MM.1S (cell line): Measurements from ENCODE around the gene GNS.

Experiments used
- DNase-seq: peaks from one replicate; pipeline ENCODE4 v3.0.0-alpha.2; 2015
- H2AFZ ChIP-seq: fragments of 300-600 bp; sonication (generic); 2 replicates; pipeline ENCODE4 v1.6.0; 2016; ENCODE audit warnings: antibody characterized with exemption, low read length
- H3F3A ChIP-seq: fragments of 300-600 bp; sonication (generic); 2 replicates; pipeline ENCODE4 v1.6.1; 2016; ENCODE audit warnings: mild to moderate bottlenecking, antibody characterized with exemption, low read length, moderate library complexity, mixed read lengths; ENCODE audit not compliant: insufficient read depth
- H3K27ac ChIP-seq: fragments of 300-600 bp; sonication (generic); 2 replicates; pipeline ENCODE4 v1.5.1; 2016; ENCODE audit warnings: mild to moderate bottlenecking, low read length
- H3K27me3 ChIP-seq: fragments of 300-600 bp; sonication (generic); replicated peaks from 2 replicates; pipeline ENCODE4 v1.6.0; 2016; ENCODE audit warnings: low read length; ENCODE audit not compliant: insufficient read depth
- H3K36me3 ChIP-seq: fragments of 300-600 bp; sonication (generic); replicated peaks from 2 replicates; pipeline ENCODE4 v1.6.1; 2016; ENCODE audit warnings: mild to moderate bottlenecking, low read length, mixed read lengths; ENCODE audit not compliant: insufficient read depth
- H3K4me1 ChIP-seq: fragments of 300-600 bp; sonication (generic); 2 replicates; pipeline ENCODE4 v1.6.1; 2016; ENCODE audit warnings: low read length, mixed read lengths
- H3K4me2 ChIP-seq: fragments of 300-600 bp; sonication (generic); 2 replicates; pipeline ENCODE4 v1.6.0; 2016; ENCODE audit warnings: low read depth, low read length
- H3K4me3 ChIP-seq: fragments of 300-600 bp; sonication (generic); 2 replicates; pipeline ENCODE4 v1.5.1; 2016; ENCODE audit warnings: low read length, mixed read lengths
- H3K79me2 ChIP-seq: fragments of 300-600 bp; sonication (generic); 2 replicates; pipeline ENCODE4 v1.6.1; 2016; ENCODE audit warnings: mixed run types, low read length, mixed read lengths
- H3K9ac ChIP-seq: fragments of 300-600 bp; sonication (generic); 2 replicates; pipeline ENCODE4 v1.6.1; 2016; ENCODE audit warnings: low read length, mixed read lengths
- H3K9me2 ChIP-seq: fragments of 300-600 bp; sonication (generic); replicated peaks from 2 replicates; pipeline ENCODE4 v1.6.1; 2016; ENCODE audit warnings: mild to moderate bottlenecking, low read length, mixed read lengths; ENCODE audit not compliant: insufficient read depth
- H3K9me3 ChIP-seq: fragments of 300-600 bp; sonication (generic); replicated peaks from 2 replicates; pipeline ENCODE4 v1.6.1; 2016; ENCODE audit warnings: mild to moderate bottlenecking, low read length, mixed read lengths; ENCODE audit not compliant: insufficient read depth
- H4K20me1 ChIP-seq: fragments of 300-600 bp; sonication (generic); 2 replicates; pipeline ENCODE4 v1.6.1; 2016; ENCODE audit warnings: mild to moderate bottlenecking, low read length, moderate library complexity, mixed read lengths; ENCODE audit not compliant: insufficient read depth
- EZH2 ChIP-seq: fragments of 300-600 bp; sonication (generic); optimal IDR thresholded peaks from 2 replicates; pipeline ENCODE3; 2017; ENCODE audit warnings: low read depth, mild to moderate bottlenecking, antibody characterized with exemption, low read length, mixed read lengths
- EZH2phosphoT487 ChIP-seq: fragments of 300-600 bp; sonication (generic); IDR thresholded peaks from 2 replicates; pipeline ENCODE4 v1.6.1; 2018; ENCODE audit warnings: antibody characterized with exemption, low read length
- TF ChIP-seq, protein P1 (sequence below): fragments of 300-600 bp; sonication (generic); IDR thresholded peaks from 2 replicates; pipeline ENCODE4 v1.5.1; 2016; ENCODE audit warnings: antibody characterized with exemption, low read length, mixed read lengths

The GNS gene

DNA sequence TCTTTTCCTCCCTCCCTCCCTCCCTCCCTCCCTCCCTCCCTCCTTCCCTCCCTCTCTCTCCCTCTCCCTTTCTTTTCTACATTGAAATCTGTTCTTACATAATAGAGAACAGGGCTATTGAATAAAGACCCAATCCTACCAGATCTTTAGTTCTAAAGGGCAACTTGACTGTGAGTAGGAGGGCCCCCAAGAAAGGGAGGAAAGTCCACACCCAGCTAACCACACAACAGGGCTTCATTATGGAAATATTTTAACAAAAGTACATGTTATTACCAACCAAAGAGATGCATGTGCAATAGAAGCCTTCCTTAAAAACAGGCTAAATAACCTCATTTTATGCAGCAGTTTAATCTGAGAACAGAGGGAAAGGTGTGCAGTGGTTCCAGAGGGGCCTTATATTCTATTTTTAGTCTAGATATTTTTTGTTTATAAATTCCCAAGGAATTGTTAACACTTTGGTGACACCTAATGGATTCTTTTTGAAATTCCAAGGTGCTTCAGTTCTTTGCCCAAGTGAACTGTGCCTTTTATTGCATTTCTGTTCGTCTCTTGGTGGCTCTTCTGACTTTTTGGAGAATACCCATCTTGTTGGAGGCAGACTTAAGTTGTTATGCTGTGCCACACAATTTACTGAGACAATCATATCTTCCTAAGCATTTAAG, 63.0 kb downstream of the GNS start:
- Histone ChIP-seq H3K4me2 (no peak overlapping the region), H3K36me3 (no peaks in the 10 kb centered on the region), H3F3A (no peaks in the 10 kb centered on the region), H4K20me1 (no peaks in the 10 kb centered on the region), H3K4me1 (peaks cover 12% of the 10 kb centered on the region; the same call in 1 of the 2 replicates), H3K9me3 (no peaks in the 10 kb centered on the region), H3K27ac (no peak overlapping the region), H3K4me3 (no peak overlapping the region), H3K79me2 (no peaks in the 10 kb centered on the region), H3K9me2 (no peaks in the 10 kb centered on the region), H2AFZ (no peak overlapping the region), H3K9ac (no peak overlapping the region), H3K27me3 (no peaks in the 10 kb centered on the region)
- no peak for TF ChIP-seq EZH2
- TF ChIP-seq, protein P1, sequence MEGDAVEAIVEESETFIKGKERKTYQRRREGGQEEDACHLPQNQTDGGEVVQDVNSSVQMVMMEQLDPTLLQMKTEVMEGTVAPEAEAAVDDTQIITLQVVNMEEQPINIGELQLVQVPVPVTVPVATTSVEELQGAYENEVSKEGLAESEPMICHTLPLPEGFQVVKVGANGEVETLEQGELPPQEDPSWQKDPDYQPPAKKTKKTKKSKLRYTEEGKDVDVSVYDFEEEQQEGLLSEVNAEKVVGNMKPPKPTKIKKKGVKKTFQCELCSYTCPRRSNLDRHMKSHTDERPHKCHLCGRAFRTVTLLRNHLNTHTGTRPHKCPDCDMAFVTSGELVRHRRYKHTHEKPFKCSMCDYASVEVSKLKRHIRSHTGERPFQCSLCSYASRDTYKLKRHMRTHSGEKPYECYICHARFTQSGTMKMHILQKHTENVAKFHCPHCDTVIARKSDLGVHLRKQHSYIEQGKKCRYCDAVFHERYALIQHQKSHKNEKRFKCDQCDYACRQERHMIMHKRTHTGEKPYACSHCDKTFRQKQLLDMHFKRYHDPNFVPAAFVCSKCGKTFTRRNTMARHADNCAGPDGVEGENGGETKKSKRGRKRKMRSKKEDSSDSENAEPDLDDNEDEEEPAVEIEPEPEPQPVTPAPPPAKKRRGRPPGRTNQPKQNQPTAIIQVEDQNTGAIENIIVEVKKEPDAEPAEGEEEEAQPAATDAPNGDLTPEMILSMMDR: no peak
- TF ChIP-seq EZH2phosphoT487: no peak
- no peak for DNase-seq

DNA sequence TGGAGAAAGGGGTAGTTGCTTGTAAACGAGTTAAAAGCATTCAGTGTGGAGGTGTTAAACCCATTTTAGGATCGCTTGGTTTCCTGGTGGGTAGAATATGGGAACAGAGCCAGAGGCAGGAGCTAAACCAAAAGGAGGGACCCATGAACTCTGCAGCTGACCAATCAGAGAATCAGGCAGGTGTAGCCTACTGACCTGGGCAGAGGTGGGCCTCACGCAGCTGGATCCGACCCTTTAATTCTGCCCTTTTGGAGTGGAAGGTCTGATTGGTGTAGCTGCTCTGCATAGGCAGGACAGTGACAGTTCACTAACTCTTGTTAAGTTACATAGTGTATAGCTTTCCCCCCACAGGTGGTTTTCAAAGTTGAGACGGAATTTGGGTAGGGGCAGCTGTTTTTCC, 63.7 kb downstream of the GNS start:
- H2AFZ ChIP-seq: no peak overlapping the region
- no peak overlapping the region for H3K27ac ChIP-seq

DNA sequence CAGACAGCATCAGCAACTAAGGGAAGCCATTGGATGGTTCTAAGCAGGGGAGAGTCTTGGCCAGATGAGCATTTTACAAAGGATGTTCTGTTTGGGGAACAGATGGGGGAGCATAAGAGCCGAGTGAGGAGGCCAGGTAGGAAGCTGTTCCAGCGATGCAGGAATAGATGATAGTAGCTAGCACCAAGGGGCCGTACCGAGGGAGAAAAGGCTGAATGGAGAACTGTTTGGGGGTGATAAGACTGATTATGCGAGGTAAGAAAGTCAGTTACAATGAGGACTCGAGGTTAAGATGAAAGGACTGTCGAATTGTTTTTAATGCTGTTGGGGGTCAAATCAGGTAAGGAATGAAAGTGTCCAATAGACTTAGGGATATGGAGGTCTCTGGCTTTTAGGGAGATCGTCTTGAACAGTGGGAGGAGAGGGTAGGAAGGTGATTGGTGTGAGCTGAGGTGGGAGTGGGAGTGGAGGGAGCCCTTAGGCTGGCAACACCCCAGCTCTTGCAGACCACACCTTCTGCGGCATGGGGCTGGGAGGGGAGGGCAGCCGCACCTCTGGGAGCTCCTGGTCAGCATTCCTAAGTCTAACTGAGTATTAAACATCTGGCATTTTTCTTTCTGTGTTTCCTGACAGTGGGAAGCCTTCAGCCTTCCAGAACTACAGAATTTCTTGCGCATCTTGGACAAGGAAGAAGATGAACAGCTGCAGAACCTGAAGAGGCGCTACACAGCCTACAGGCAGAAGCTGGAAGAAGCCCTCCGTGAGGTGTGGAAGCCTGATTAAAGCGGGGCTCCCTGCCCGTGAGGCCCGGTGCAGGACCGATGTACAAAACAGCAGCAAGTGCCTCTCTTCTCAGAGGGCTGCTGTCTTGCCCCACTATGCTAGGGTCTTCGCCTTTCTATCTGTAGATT, 64.8 kb downstream of the GNS start:
- H3K4me2 ChIP-seq: no peak overlapping the region
- DNase-seq: no peak

More for the DNA sequence above, 63.7 kb downstream of the GNS start:
- H4K20me1 ChIP-seq: no peaks in the 10 kb centered on the region
- no peaks in the 10 kb centered on the region for H3K27me3 ChIP-seq
- DNase-seq: no peak
- TF ChIP-seq, protein P1: no peak
- TF ChIP-seq EZH2 (no peak), EZH2phosphoT487 (no peak)
- H3K9me3 ChIP-seq: no peaks in the 10 kb centered on the region
- H3K79me2 ChIP-seq: no peaks in the 10 kb centered on the region
- H3K9me2 ChIP-seq: no peaks in the 10 kb centered on the region
- H3K4me2 ChIP-seq: no peak overlapping the region
- H3K9ac ChIP-seq: no peak overlapping the region
- no peaks in the 10 kb centered on the region for H3F3A ChIP-seq
- H3K4me3 ChIP-seq: no peak overlapping the region
- H3K36me3 ChIP-seq: no peaks in the 10 kb centered on the region
- H3K4me1 ChIP-seq: peaks cover 5% of the 10 kb centered on the region; the same call in 1 of the 2 replicates

More for the DNA sequence above, 64.8 kb downstream of the GNS start:
- Histone ChIP-seq H3K4me1 (0 out of 2 replicates have a peak, but pooled peaks cover 3% of the 10 kb centered on the region), H3F3A (no peaks in the 10 kb centered on the region), H3K36me3 (no peaks in the 10 kb centered on the region), H3K9ac (no peak overlapping the region), H3K9me2 (no peaks in the 10 kb centered on the region), H3K27ac (no peak overlapping the region), H2AFZ (no peak overlapping the region), H3K9me3 (no peaks in the 10 kb centered on the region), H3K27me3 (no peaks in the 10 kb centered on the region), H4K20me1 (no peaks in the 10 kb centered on the region), H3K4me3 (no peak overlapping the region), H3K79me2 (no peaks in the 10 kb centered on the region)
- TF ChIP-seq, protein P1: no peak
- TF ChIP-seq EZH2phosphoT487: no peak
- no peak for TF ChIP-seq EZH2
